ENCODE measurements around the gene CLIC2.

DNA sequence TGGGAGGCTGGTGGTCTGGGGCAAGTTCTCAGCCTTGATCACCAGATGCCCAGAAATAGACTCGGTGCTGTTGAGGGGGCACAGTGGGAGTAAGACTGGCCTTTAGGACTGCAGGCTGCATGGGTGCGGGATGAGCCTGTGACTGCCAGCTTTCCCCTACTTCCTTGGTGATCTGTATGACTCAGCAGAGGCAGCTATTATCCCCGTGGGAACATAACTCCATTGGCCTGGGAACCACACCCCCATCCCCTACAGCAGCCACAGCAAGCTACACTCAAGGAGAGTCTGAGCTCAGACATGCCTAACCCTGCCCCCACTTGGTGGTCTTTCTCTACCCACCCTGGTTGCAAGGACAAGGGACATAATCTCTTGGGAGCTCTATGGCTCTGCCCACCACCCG lies 20.6 kb downstream of the CLIC2 start:
- TF ChIP-seq CTCF (IDR thresholded peaks at IDR 0.05; ENCODE audit: insufficient read depth, low read depth, low read length): no peak
- TF ChIP-seq EZH2 (IDR thresholded peaks at IDR 0.05; ENCODE audit: insufficient read depth, low read length): no peak

Data from astrocyte (in vitro differentiated cells and primary cell).